Activated CD8-positive, alpha-beta memory T cell treated with anti-CD3 and anti-CD28 coated beads, Interleukin-2, amount 50 U/mL, for 24 hours (primary cell): Measurements from ENCODE around the gene FBH1.
"Not testable (repeated sequence)": the region's sequence is repeated elsewhere in the genome, so short reads cannot be mapped to it uniquely, and the experiment has no call there.

Experiments
- DNase-seq: peaks from one replicate; pipeline ENCODE4 v3.0.0-alpha.2; 2020; ENCODE audit errors: extremely low read depth

Gene FBH1

GRCh38 chr10:5941579-5941978 is 51.5 kb downstream of the FBH1 start:
- no peak for DNase-seq

- no peak for DNase-seq
Observed at GRCh38 chr10:5942001-5942400, 52.0 kb downstream of the FBH1 start.

GRCh38 chr10:5942474-5942873 is 52.4 kb downstream of the FBH1 start:
- DNase-seq, result no peak

- DNase-seq, result no peak
Observed at GRCh38 chr10:5943536-5943935, 53.5 kb downstream of the FBH1 start.

GRCh38 chr10:5944389-5945189 is 54.5 kb downstream of the FBH1 start:
- no peak for DNase-seq

GRCh38 chr10:5945190-5945509 is 55.1 kb downstream of the FBH1 start:
- DNase-seq, result no peak

GRCh38 chr10:5945561-5946418 is 55.7 kb downstream of the FBH1 start:
- no peak for DNase-seq

- not testable (repeated sequence) for DNase-seq
Observed at GRCh38 chr10:5946419-5946775, 56.4 kb downstream of the FBH1 start.

- no peak for DNase-seq
Observed at GRCh38 chr10:5946786-5947185, 56.7 kb downstream of the FBH1 start.

- no peak for DNase-seq
Observed at GRCh38 chr10:5947471-5948207, 57.6 kb downstream of the FBH1 start.

- no peak for DNase-seq
Observed at GRCh38 chr10:5948208-5948585, 58.2 kb downstream of the FBH1 start.

GRCh38 chr10:5949009-5949759 is 59.1 kb downstream of the FBH1 start:
- DNase-seq, result peak; percentile 5

GRCh38 chr10:5951167-5951711 is 61.2 kb downstream of the FBH1 start:
- no peak for DNase-seq

- no peak for DNase-seq
Observed at GRCh38 chr10:5951721-5952407, 61.8 kb downstream of the FBH1 start.

- DNase-seq, result no peak
Observed at GRCh38 chr10:5952731-5953385, 62.8 kb downstream of the FBH1 start.

GRCh38 chr10:5953676-5954075 is 63.6 kb downstream of the FBH1 start:
- DNase-seq, result no peak

GRCh38 chr10:5956146-5956936 is 66.3 kb downstream of the FBH1 start:
- DNase-seq, result no peak

- DNase-seq, result no peak
Observed at GRCh38 chr10:5958077-5958476, 68.0 kb downstream of the FBH1 start.

- DNase-seq, result no peak
Observed at GRCh38 chr10:5958675-5959074, 68.6 kb downstream of the FBH1 start.

GRCh38 chr10:5959142-5959541 is 69.1 kb downstream of the FBH1 start:
- DNase-seq, result no peak
